Lower lobe of right lung (tissue), 2 donors: ENCODE data around the gene SRPK2. TPM values are rescaled to one million over a fixed set of nuclear protein-coding genes. Genes with fewer than 3 reads are reported as not detected.
A peak's percentile ranks its signal among the peaks of the same experiment; 100 is the strongest.

Experiments used
- ATAC-seq, 2 donors: fragments of 200-7000 bp; cut with Tn5 transposase; one replicate each; pipeline ENCODE4 v1.9.1; 2020 to 2022; ENCODE audit warnings: mild to moderate bottlenecking in 2 of 2, moderate library complexity in 2 of 2
- DNase-seq: peaks from one replicate; pipeline ENCODE4 v3.0.0-alpha.2; 2020
- H3K27ac ChIP-seq: fragments of 200-600 bp; one replicate; pipeline ENCODE4 v1.8.0; 2022
- H3K27me3 ChIP-seq: fragments of 200-600 bp; one replicate; pipeline ENCODE4 v1.8.0; 2022; ENCODE audit warnings: low read depth
- H3K36me3 ChIP-seq: fragments of 200-600 bp; one replicate; pipeline ENCODE4 v1.8.0; 2022; ENCODE audit warnings: mild to moderate bottlenecking
- H3K4me1 ChIP-seq: fragments of 200-600 bp; one replicate; pipeline ENCODE4 v1.8.0; 2022
- H3K4me3 ChIP-seq: fragments of 200-600 bp; one replicate; pipeline ENCODE4 v1.8.0; 2022; ENCODE audit warnings: mild to moderate bottlenecking
- H3K9me3 ChIP-seq: fragments of 200-600 bp; one replicate; pipeline ENCODE4 v1.8.0; 2022
- intact Hi-C: fragments of 100-400 bp; cut with DNase I; formaldehyde crosslinking; loops from one replicate; pipeline ENCODE4 v1.11.0; 2022
- total RNA-seq: library from RNA; stranded (reverse); fragmentation: NEBNext Ultra II Directional; extraction: Animal tissue kit (Norgen Biotek cat#: 25700); gene quantifications from one replicate; pipeline ENCODE4 v1.2.1, GENCODE V29; 2021
- TF ChIP-seq, protein P1 (sequence below): fragments of 200-600 bp; IDR thresholded peaks from one replicate; pipeline ENCODE4 v1.8.0; 2022; ENCODE audit warnings: antibody characterized with exemption, mild to moderate bottlenecking
- donor health status: DM: no; HTN: yes; CAD: no; lungs with severe emphysema.

The SRPK2 gene
- total RNA-seq, 1 donor from 2014 or later, result 43.2 TPM

DNA sequence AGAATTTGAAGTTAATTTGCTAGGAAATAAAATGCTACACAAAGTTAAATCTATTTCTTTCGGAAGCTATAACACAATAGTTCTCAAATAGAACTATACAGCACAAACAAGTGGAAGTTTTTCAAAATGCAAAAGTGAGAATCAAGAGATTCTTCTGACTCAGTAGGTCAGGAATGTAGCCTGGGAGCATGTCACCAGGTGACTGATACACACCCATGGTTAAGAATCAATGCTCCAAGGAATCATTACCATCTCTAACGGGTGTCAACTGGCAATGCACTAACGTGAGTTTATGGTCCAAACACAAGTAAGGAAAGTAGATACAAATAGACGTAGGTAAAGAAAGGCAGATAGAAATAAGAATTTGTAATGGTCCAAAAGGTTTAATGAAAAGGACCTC, 170.5 kb downstream of the SRPK2 start:
- ATAC-seq (peak in 1 of 2 donors; percentile 56), DNase-seq (no peak)
- no peaks in the 10 kb centered on the region for H3K27me3 ChIP-seq
- peaks cover 10% of the 10 kb centered on the region for H3K4me1 ChIP-seq
- H3K27ac ChIP-seq, result no peak overlapping the region
- no peak overlapping the region for H3K4me3 ChIP-seq
- intact Hi-C loops, result no loop called here
- H3K9me3 ChIP-seq, result no peaks in the 10 kb centered on the region
- H3K36me3 ChIP-seq, result no peaks in the 10 kb centered on the region
- TF ChIP-seq, protein P1, sequence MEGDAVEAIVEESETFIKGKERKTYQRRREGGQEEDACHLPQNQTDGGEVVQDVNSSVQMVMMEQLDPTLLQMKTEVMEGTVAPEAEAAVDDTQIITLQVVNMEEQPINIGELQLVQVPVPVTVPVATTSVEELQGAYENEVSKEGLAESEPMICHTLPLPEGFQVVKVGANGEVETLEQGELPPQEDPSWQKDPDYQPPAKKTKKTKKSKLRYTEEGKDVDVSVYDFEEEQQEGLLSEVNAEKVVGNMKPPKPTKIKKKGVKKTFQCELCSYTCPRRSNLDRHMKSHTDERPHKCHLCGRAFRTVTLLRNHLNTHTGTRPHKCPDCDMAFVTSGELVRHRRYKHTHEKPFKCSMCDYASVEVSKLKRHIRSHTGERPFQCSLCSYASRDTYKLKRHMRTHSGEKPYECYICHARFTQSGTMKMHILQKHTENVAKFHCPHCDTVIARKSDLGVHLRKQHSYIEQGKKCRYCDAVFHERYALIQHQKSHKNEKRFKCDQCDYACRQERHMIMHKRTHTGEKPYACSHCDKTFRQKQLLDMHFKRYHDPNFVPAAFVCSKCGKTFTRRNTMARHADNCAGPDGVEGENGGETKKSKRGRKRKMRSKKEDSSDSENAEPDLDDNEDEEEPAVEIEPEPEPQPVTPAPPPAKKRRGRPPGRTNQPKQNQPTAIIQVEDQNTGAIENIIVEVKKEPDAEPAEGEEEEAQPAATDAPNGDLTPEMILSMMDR, result no peak

DNA sequence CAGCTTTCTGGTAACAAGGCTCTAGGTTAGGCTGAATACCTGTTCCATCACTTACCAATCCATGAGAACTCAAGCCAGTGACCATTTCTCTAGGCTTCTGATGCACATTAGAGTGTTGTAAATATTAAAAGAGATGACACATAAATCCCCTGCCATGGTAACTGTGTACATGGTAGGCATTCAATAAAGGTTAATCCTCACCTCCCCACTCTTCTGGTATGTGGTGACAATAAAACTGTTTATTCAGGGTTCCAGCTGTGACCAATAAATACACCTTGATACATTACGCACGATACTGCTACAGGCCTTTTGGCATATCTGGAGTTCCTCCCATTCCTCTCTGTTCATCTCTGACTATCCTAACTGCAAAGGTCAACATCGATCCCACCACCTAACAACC, 171.9 kb downstream of the SRPK2 start:
- DNase-seq, result no peak

DNA sequence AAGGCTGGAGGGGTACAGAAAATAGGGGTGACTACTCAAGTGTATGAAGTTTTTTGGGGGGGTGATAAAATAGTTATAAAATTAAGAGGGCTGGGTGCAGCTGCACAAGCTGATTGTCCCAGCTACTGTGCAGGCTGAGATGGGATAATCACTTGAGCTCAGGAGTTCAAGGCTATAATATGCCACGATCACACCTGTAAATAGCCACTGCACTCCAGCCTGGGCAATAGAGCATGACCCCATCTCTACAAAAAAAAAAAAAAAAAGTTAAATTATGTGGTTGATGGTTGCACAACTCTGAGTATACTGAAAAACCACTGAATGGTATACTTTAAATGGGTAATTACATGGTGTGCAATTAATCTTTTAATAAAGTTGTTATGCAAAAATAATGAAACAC, 172.9 kb downstream of the SRPK2 start:
- Histone ChIP-seq H3K9me3 (no peaks in the 10 kb centered on the region), H3K27me3 (no peaks in the 10 kb centered on the region), H3K27ac (no peak overlapping the region), H3K4me1 (peaks cover 17% of the 10 kb centered on the region), H3K36me3 (no peaks in the 10 kb centered on the region), H3K4me3 (no peak overlapping the region)
- intact Hi-C loops, result no loop called here
- DNase-seq (no peak), ATAC-seq (no peak)
- TF ChIP-seq, protein P1, result no peak

More for the DNA sequence above, 171.9 kb downstream of the SRPK2 start:
- TF ChIP-seq, protein P1, result no peak
- Histone ChIP-seq H3K4me3 (no peak overlapping the region), H3K27ac (no peak overlapping the region), H3K9me3 (no peaks in the 10 kb centered on the region), H3K36me3 (no peaks in the 10 kb centered on the region), H3K4me1 (peaks cover 11% of the 10 kb centered on the region), H3K27me3 (no peaks in the 10 kb centered on the region)
- intact Hi-C loops, result no loop called here
- no peak for ATAC-seq

DNA sequence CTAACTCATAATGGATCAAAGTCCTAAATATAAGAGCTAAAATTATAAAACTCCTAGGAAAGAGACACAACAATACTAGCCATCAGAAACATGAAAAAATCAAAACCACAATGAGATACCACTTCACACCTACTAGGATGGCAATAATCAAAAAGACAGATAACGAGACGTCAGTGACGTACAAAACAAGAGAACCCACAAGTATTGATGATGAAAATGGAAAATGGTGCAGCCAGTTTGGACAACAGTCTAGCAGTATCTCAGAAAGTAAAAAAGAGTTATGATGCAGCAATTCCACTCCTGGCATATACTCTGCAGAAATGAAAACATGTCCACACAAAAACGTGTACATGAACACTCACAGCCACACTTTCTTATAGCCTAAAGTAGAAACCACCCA, 173.5 kb downstream of the SRPK2 start:
- TF ChIP-seq, protein P1, result no peak
- Histone ChIP-seq H3K9me3 (no peaks in the 10 kb centered on the region), H3K36me3 (no peaks in the 10 kb centered on the region), H3K27ac (no peak overlapping the region), H3K27me3 (no peaks in the 10 kb centered on the region), H3K4me3 (no peak overlapping the region), H3K4me1 (peaks cover 23% of the 10 kb centered on the region)
- ATAC-seq (no peak), DNase-seq (no peak)
- intact Hi-C loops, result no loop called here

DNA sequence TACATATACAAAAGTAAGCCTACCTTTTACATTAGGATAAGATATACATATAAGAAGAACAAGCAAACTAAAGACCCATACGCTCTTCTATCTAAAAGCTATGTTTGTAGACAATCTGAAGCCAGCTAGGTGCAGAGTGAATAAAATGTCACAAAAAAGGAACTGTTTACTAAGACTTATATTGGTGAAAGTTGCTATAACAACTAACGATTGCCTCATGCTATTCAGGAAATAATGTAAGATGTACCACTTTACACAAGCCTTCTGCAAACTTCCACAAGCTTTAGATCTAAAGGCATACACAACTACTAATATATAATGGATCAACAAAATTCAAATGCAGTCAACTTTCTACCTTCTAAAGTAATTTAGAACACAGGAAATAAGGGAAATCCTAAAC, 175.1 kb downstream of the SRPK2 start:
- ATAC-seq (peak; percentile 66 to 75), DNase-seq (no peak)
- intact Hi-C loops, result no loop called here
- H3K27me3 ChIP-seq, result no peaks in the 10 kb centered on the region
- H3K4me1 ChIP-seq, result peaks cover 30% of the 10 kb centered on the region
- no peaks in the 10 kb centered on the region for H3K9me3 ChIP-seq
- no peak overlapping the region for H3K27ac ChIP-seq
- no peaks in the 10 kb centered on the region for H3K36me3 ChIP-seq
- H3K4me3 ChIP-seq, result no peak overlapping the region
- TF ChIP-seq, protein P1, result no peak

DNA sequence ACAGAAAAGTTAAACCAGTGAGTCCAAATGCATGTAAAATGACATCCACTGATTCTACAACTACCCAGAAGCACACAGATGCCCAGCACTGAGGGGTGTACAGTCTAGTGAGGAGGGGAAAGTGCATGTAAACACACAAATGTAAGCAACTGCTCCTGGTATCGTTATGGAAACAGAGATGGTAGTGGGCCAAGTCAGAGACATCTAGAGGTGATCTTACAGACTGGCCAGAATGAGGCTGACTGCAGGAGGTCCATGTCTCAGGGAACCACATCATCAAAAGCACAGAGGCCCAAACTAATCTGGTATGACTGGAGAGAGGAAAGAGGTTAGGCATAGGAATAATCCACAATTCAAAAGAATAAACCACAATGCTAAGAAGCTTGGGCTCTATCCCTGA, 176.5 kb downstream of the SRPK2 start:
- intact Hi-C loops, result no loop called here
- Histone ChIP-seq H3K27me3 (no peaks in the 10 kb centered on the region), H3K9me3 (no peaks in the 10 kb centered on the region), H3K36me3 (no peaks in the 10 kb centered on the region), H3K4me3 (no peak overlapping the region), H3K27ac (no peak overlapping the region), H3K4me1 (peaks cover 30% of the 10 kb centered on the region)
- DNase-seq (no peak), ATAC-seq (no peak)
- TF ChIP-seq, protein P1, result no peak
